OCI-M2 (cell line): ENCODE data around the gene PIAS1.

Experiments used
- DNase-seq: peaks from one replicate; lab custom pipeline; 2025; ENCODE audit not compliant: unreplicated experiment; lab: John Stamatoyannopoulos, UW

The PIAS1 gene

GRCh38 chr15:68062214-68062613 lies 8.1 kb downstream of the PIAS1 start:
- DNase-seq = no peak

- no peak for DNase-seq
These were observed 8.9 kb downstream of the PIAS1 start for GRCh38 chr15:68062946-68063465.

GRCh38 chr15:68063606-68064005 lies 9.5 kb downstream of the PIAS1 start:
- no peak for DNase-seq

- no peak for DNase-seq
These were observed 19.6 kb downstream of the PIAS1 start for GRCh38 chr15:68073576-68074288.

- DNase-seq = no peak
These were observed 21.8 kb downstream of the PIAS1 start for GRCh38 chr15:68075764-68076385.

- no peak for DNase-seq
These were observed 24.2 kb downstream of the PIAS1 start for GRCh38 chr15:68078365-68078764.

GRCh38 chr15:68080334-68080733 lies 26.2 kb downstream of the PIAS1 start:
- no peak for DNase-seq

- DNase-seq = no peak
These were observed 26.7 kb downstream of the PIAS1 start for GRCh38 chr15:68080783-68081182.

- DNase-seq = no peak
These were observed 27.9 kb downstream of the PIAS1 start for GRCh38 chr15:68081869-68082505.

- DNase-seq = no peak
These were observed 28.6 kb downstream of the PIAS1 start for GRCh38 chr15:68082735-68083134.

GRCh38 chr15:68083463-68083862 lies 29.3 kb downstream of the PIAS1 start:
- no peak for DNase-seq

GRCh38 chr15:68085052-68085451 lies 30.9 kb downstream of the PIAS1 start:
- no peak for DNase-seq

GRCh38 chr15:68091743-68092142 lies 37.6 kb downstream of the PIAS1 start:
- no peak for DNase-seq

- no peak for DNase-seq
These were observed 42.0 kb downstream of the PIAS1 start for GRCh38 chr15:68096099-68096498.

GRCh38 chr15:68097029-68097428 lies 42.9 kb downstream of the PIAS1 start:
- DNase-seq = no peak

GRCh38 chr15:68098465-68098864 lies 44.4 kb downstream of the PIAS1 start:
- DNase-seq = no peak

- no peak for DNase-seq
These were observed 46.1 kb downstream of the PIAS1 start for GRCh38 chr15:68100194-68100593.

GRCh38 chr15:68103603-68104002 lies 49.5 kb downstream of the PIAS1 start:
- no peak for DNase-seq

- DNase-seq = no peak
These were observed 52.5 kb downstream of the PIAS1 start for GRCh38 chr15:68106656-68107055.

GRCh38 chr15:68107142-68107541 lies 53.0 kb downstream of the PIAS1 start:
- DNase-seq = no peak

- DNase-seq = no peak
These were observed 58.6 kb downstream of the PIAS1 start for GRCh38 chr15:68112706-68113105.

- DNase-seq = no peak
These were observed 59.2 kb downstream of the PIAS1 start for GRCh38 chr15:68113273-68113672.
